Coronary artery (tissue), 2 donors: ENCODE results near the gene TFPT.

Source experiments
- DNase-seq: peaks from one replicate; pipeline ENCODE4 v3.0.0-alpha.2; 2017; ENCODE audit warnings: low spot score
- H3K27ac ChIP-seq, 2 donors: fragments of 200-600 bp; sonication (generic); one replicate each; pipeline ENCODE4 v1.5.1; 2016 to 2019
- H3K4me3 ChIP-seq: fragments of 200-600 bp; sonication (generic); 2 replicates; pipeline ENCODE4 v1.5.1; 2016; ENCODE audit warnings: mild to moderate bottlenecking, moderate library complexity
- CTCF ChIP-seq: fragments of 200-600 bp; sonication (generic); IDR thresholded peaks from one replicate; pipeline ENCODE4 v1.5.1; 2019; ENCODE audit warnings: antibody characterized with exemption

Gene TFPT

GRCh38 chr19:54128796-54129616 lies 13.5 kb upstream of the TFPT start:
- Histone ChIP-seq H3K4me3 (no peak overlapping the region), H3K27ac (no peak overlapping the region)
- DNase-seq: no peak
- no peak for TF ChIP-seq CTCF

- H3K27ac ChIP-seq: no peak overlapping the region
- no peak for DNase-seq
- no peak overlapping the region for H3K4me3 ChIP-seq
- no peak for TF ChIP-seq CTCF
Measured at GRCh38 chr19:54128441-54128725, 12.9 kb upstream of the TFPT start.

GRCh38 chr19:54127688-54128440 lies 12.4 kb upstream of the TFPT start:
- TF ChIP-seq CTCF: no peak
- Histone ChIP-seq H3K4me3 (no peak overlapping the region), H3K27ac (no peak overlapping the region)
- no peak for DNase-seq

GRCh38 chr19:54125713-54126112 lies 10.3 kb upstream of the TFPT start:
- TF ChIP-seq CTCF: no peak
- DNase-seq: no peak
- no peak overlapping the region for H3K4me3 ChIP-seq
- no peak overlapping the region for H3K27ac ChIP-seq

- Histone ChIP-seq H3K27ac (no peak overlapping the region), H3K4me3 (no peak overlapping the region)
- TF ChIP-seq CTCF: no peak
Measured at GRCh38 chr19:54124393-54124792, 8.9 kb upstream of the TFPT start.

GRCh38 chr19:54123682-54124081 lies 8.2 kb upstream of the TFPT start:
- Histone ChIP-seq H3K4me3 (no peak overlapping the region), H3K27ac (no peak overlapping the region)
- no peak for DNase-seq
- no peak for TF ChIP-seq CTCF

More at GRCh38 chr19:54124393-54124792, 8.9 kb upstream of the TFPT start:
- DNase-seq: no peak

- Histone ChIP-seq H3K27ac (no peak overlapping the region), H3K4me3 (no peak overlapping the region)
- DNase-seq: no peak
- no peak for TF ChIP-seq CTCF
Measured at GRCh38 chr19:54121259-54121658, 5.8 kb upstream of the TFPT start.
